ENCODE results near the gene FBXO17.
A peak's percentile ranks its signal among the peaks of the same experiment; 100 is the strongest.

Gene FBXO17

DNA sequence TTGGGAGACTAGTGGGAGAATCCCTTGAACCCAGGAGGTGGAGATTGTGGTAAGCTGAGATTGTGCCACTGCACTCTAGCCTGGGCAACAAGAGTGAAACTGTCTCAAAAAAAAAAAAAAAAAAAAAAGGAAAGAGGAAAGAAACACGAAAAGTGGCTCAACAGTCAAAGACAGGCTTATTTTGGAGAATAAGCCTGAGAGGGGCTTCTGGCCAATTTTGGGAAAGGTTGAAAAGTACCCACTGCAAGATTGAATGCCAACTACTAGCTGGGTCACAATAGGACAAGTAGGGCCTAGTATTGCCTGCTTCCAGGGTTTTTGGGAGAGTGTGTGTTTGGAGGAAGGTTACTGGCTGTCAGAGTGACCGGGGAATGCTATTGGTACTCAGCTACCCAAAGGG lies 17.2 kb downstream of the FBXO17 start:
- H3K27me3 ChIP-seq (ENCODE audit: control insufficient read depth, insufficient read depth, low read length) = no peaks in the 10 kb centered on the region
- no peak overlapping the region for H3K9ac ChIP-seq (ENCODE audit: low read depth, low read length)
- peaks cover 3% of the 10 kb centered on the region; the same call in 1 of the 2 replicates for H3K4me1 ChIP-seq (ENCODE audit: control insufficient read depth, insufficient read depth, low read length)
- no peaks in the 10 kb centered on the region for H3K9me3 ChIP-seq (ENCODE audit: control insufficient read depth, insufficient read depth, low read length)
- H3K4me3 ChIP-seq (ENCODE audit: low read depth, low read length) = no peak overlapping the region
- peaks cover 4% of the 10 kb centered on the region; the same call in 1 of the 2 replicates for H3K36me3 ChIP-seq (ENCODE audit: control insufficient read depth, insufficient read depth, low read length)
- no peak overlapping the region for H3K27ac ChIP-seq (ENCODE audit: low read depth, low read length)

DNA sequence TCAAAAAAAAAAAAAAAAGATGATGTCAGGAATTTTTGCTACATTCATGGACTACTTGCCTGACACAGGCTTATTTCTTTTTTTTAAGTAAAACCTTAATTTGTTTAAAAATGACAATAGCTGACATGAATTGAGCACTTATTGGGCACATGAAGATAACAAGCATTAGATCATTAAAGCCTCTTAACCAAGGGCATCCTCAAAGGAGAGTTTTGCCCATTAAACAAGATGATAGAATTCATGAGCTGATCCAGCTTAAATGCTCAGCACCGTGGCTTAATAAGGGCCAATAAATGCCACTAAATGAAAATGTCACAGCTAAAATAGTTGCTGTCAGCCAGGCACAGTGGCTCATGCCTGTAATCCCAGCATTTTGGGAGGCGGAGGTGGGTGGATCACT lies 19.3 kb downstream of the FBXO17 start:
- H3K27ac ChIP-seq (ENCODE audit: low read depth, low read length) = no peak overlapping the region
- H3K27me3 ChIP-seq (ENCODE audit: control insufficient read depth, insufficient read depth, low read length) = no peaks in the 10 kb centered on the region
- H3K4me3 ChIP-seq (ENCODE audit: low read depth, low read length) = no peak overlapping the region
- no peaks in the 10 kb centered on the region for H3K4me1 ChIP-seq (ENCODE audit: control insufficient read depth, insufficient read depth, low read length)
- no peak overlapping the region for H3K9ac ChIP-seq (ENCODE audit: low read depth, low read length)
- no peaks in the 10 kb centered on the region for H3K9me3 ChIP-seq (ENCODE audit: control insufficient read depth, insufficient read depth, low read length)
- H3K36me3 ChIP-seq (ENCODE audit: control insufficient read depth, insufficient read depth, low read length) = peaks cover 4% of the 10 kb centered on the region; the same call in 1 of the 2 replicates

- no peaks in the 10 kb centered on the region for H3K9me3 ChIP-seq (ENCODE audit: control insufficient read depth, insufficient read depth, low read length)
- no peak overlapping the region for H3K4me3 ChIP-seq (ENCODE audit: low read depth, low read length)
- peaks cover 4% of the 10 kb centered on the region; the same call in 1 of the 2 replicates for H3K36me3 ChIP-seq (ENCODE audit: control insufficient read depth, insufficient read depth, low read length)
- H3K27me3 ChIP-seq (ENCODE audit: control insufficient read depth, insufficient read depth, low read length) = no peaks in the 10 kb centered on the region
- H3K27ac ChIP-seq (ENCODE audit: low read depth, low read length) = no peak overlapping the region
- no peak overlapping the region for H3K9ac ChIP-seq (ENCODE audit: low read depth, low read length)
- 0 out of 2 replicates have a peak, but pooled peaks cover 2% of the 10 kb centered on the region for H3K4me1 ChIP-seq (ENCODE audit: control insufficient read depth, insufficient read depth, low read length)
Observed at GRCh38 chr19:38953677-38954076, 21.9 kb downstream of the FBXO17 start.

DNA sequence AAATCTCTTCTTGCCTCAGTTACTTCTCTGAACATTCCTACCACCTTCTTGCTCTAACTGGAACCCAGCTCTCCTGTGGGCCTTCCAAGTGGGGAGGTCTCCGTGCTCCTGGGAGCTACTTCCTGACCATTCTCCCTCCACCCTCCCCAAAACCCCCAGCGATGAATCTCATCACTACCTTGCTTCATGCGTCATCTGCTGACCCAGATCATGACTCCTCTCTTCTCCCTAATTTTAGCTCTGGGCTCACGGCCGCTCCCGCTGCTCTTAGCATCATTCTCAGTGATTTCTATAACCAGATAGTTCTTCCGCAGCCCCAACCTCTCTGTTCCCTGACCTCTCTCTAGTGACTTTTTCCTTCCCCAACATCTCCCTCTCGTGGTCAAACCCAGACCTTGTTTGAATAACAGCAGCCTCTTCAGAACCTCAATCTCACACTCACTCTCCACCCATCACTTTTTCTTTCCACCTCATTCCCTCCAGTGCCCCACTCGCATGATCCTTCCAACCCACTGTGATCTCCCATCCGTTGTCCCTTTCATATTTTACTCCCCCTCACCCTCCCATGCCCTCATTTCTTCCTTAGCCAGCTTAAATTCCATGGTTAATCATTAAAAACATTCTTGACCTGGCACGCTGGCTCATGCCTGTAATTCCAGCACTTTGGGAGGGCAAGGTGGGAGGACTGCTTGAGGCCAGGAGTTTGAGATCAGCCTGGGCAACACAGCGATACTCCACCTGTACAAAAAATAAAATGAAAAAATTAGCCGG lies 23.0 kb downstream of the FBXO17 start:
- no peak overlapping the region for H3K4me3 ChIP-seq (ENCODE audit: low read depth, low read length)
- H3K36me3 ChIP-seq (ENCODE audit: control insufficient read depth, insufficient read depth, low read length) = no peaks in the 10 kb centered on the region
- no peaks in the 10 kb centered on the region for H3K27me3 ChIP-seq (ENCODE audit: control insufficient read depth, insufficient read depth, low read length)
- no peaks in the 10 kb centered on the region for H3K9me3 ChIP-seq (ENCODE audit: control insufficient read depth, insufficient read depth, low read length)
- H3K27ac ChIP-seq (ENCODE audit: low read depth, low read length) = no peak overlapping the region
- H3K9ac ChIP-seq (ENCODE audit: low read depth, low read length) = no peak overlapping the region
- 0 out of 2 replicates have a peak, but pooled peaks cover 2% of the 10 kb centered on the region for H3K4me1 ChIP-seq (ENCODE audit: control insufficient read depth, insufficient read depth, low read length)

GRCh38 chr19:38951187-38951586 lies 24.4 kb downstream of the FBXO17 start:
- Histone ChIP-seq H3K27ac (ENCODE audit: low read depth, low read length) (no peak overlapping the region), H3K27me3 (ENCODE audit: control insufficient read depth, insufficient read depth, low read length) (no peaks in the 10 kb centered on the region), H3K4me3 (ENCODE audit: low read depth, low read length) (no peak overlapping the region), H3K36me3 (ENCODE audit: control insufficient read depth, insufficient read depth, low read length) (peaks cover 3% of the 10 kb centered on the region; the same call in 1 of the 2 replicates), H3K4me1 (ENCODE audit: control insufficient read depth, insufficient read depth, low read length) (0 out of 2 replicates have a peak, but pooled peaks cover 2% of the 10 kb centered on the region), H3K9me3 (ENCODE audit: control insufficient read depth, insufficient read depth, low read length) (no peaks in the 10 kb centered on the region), H3K9ac (ENCODE audit: low read depth, low read length) (no peak overlapping the region)

DNA sequence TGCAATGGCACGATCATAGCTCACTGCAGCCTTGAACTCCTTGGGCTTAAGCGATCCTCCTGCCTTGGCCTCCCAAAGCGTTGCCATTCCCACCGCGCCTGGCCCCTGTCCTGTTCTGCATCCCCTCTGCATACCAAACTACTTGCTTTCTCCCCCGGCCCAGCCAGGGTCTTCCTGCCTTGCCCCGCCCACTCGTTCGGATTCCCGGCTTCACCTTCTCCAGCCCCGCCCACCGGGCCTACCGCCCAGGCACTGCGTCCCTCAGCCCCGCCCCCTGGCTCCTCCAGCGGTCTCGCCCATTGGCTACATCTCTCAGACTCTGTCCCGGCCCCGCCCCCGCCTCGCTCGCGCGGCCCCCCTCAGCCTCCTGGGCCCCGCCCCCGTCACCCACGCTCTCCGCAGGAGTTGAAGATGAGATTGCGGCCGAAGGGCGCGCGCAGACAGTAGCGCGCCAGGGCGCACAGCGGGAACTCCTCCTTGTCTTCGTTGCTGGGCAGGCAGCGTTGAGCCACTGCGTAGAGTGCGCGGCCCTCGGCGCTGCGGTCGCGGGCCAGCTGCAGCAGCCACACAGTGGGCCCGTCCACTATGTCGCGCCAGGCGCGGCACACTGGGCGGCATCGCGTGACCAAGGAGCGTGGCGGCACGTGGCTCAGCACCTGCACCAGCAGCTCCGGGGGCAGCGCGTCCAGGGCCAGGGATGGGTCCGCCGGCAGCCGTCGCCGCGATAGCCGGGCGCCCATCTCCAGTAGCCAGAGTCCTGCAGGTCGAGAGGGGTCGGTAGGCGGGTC lies 25.8 kb downstream of the FBXO17 start:
- Histone ChIP-seq H3K27me3 (ENCODE audit: control insufficient read depth, insufficient read depth, low read length) (no peaks in the 10 kb centered on the region), H3K36me3 (ENCODE audit: control insufficient read depth, insufficient read depth, low read length) (peaks cover 8% of the 10 kb centered on the region; the same call in 1 of the 2 replicates), H3K9ac (ENCODE audit: low read depth, low read length) (peak overlapping the region; percentile 41; the same call in 1 of the 2 replicates), H3K9me3 (ENCODE audit: control insufficient read depth, insufficient read depth, low read length) (no peaks in the 10 kb centered on the region), H3K4me3 (ENCODE audit: low read depth, low read length) (peak overlapping the region; percentile 75), H3K4me1 (ENCODE audit: control insufficient read depth, insufficient read depth, low read length) (0 out of 2 replicates have a peak, but pooled peaks cover 2% of the 10 kb centered on the region), H3K27ac (ENCODE audit: low read depth, low read length) (no peak overlapping the region)

GRCh38 chr19:38946229-38947010 lies 29.1 kb downstream of the FBXO17 start:
- Histone ChIP-seq H3K4me1 (ENCODE audit: control insufficient read depth, insufficient read depth, low read length) (0 out of 2 replicates have a peak, but pooled peaks cover 2% of the 10 kb centered on the region), H3K27me3 (ENCODE audit: control insufficient read depth, insufficient read depth, low read length) (no peaks in the 10 kb centered on the region), H3K4me3 (ENCODE audit: low read depth, low read length) (no peak overlapping the region), H3K9ac (ENCODE audit: low read depth, low read length) (no peak overlapping the region), H3K9me3 (ENCODE audit: control insufficient read depth, insufficient read depth, low read length) (no peaks in the 10 kb centered on the region), H3K27ac (ENCODE audit: low read depth, low read length) (no peak overlapping the region), H3K36me3 (ENCODE audit: control insufficient read depth, insufficient read depth, low read length) (peaks cover 12% of the 10 kb centered on the region; the same call in 1 of the 2 replicates)

GRCh38 chr19:38945562-38946228 lies 29.8 kb downstream of the FBXO17 start:
- Histone ChIP-seq H3K9me3 (ENCODE audit: control insufficient read depth, insufficient read depth, low read length) (no peaks in the 10 kb centered on the region), H3K9ac (ENCODE audit: low read depth, low read length) (no peak overlapping the region), H3K27ac (ENCODE audit: low read depth, low read length) (no peak overlapping the region), H3K27me3 (ENCODE audit: control insufficient read depth, insufficient read depth, low read length) (no peaks in the 10 kb centered on the region), H3K4me3 (ENCODE audit: low read depth, low read length) (no peak overlapping the region), H3K4me1 (ENCODE audit: control insufficient read depth, insufficient read depth, low read length) (0 out of 2 replicates have a peak, but pooled peaks cover 2% of the 10 kb centered on the region), H3K36me3 (ENCODE audit: control insufficient read depth, insufficient read depth, low read length) (peaks cover 12% of the 10 kb centered on the region; the same call in 1 of the 2 replicates)

- H3K4me3 ChIP-seq (ENCODE audit: low read depth, low read length) = no peak overlapping the region
- peaks cover 12% of the 10 kb centered on the region; the same call in 1 of the 2 replicates for H3K36me3 ChIP-seq (ENCODE audit: control insufficient read depth, insufficient read depth, low read length)
- no peaks in the 10 kb centered on the region for H3K9me3 ChIP-seq (ENCODE audit: control insufficient read depth, insufficient read depth, low read length)
- H3K27ac ChIP-seq (ENCODE audit: low read depth, low read length) = no peak overlapping the region
- H3K9ac ChIP-seq (ENCODE audit: low read depth, low read length) = no peak overlapping the region
- H3K4me1 ChIP-seq (ENCODE audit: control insufficient read depth, insufficient read depth, low read length) = no peaks in the 10 kb centered on the region
- no peaks in the 10 kb centered on the region for H3K27me3 ChIP-seq (ENCODE audit: control insufficient read depth, insufficient read depth, low read length)
Observed at GRCh38 chr19:38944981-38945506, 30.5 kb downstream of the FBXO17 start.

All from HUES48 (cell line).